Endothelial cell of umbilical vein (primary cell): ENCODE results near the gene STPG4. TPM values are rescaled to one million over a fixed set of nuclear protein-coding genes. Genes with fewer than 3 reads are reported as not detected.

Experiments used
- BruUV-seq: library from RNA; stranded (reverse); fragments of 400-500 nt; replicated peaks from 2 replicates; lab custom pipeline; 2021; lab: Mats Ljungman, UMichigan
- CTCF ChIA-PET: fragments of 300-600, 350-600 bp; sonication (Branson Sonifier 250); formaldehyde crosslinking; loops from one replicate; lab custom pipeline; 2021; ENCODE audit warnings: antibody characterized with exemption, inconsistent platforms; lab: Charles Lee
- POLR2A ChIA-PET: fragments of 300-600, 350-600 bp; sonication (Branson Sonifier 250); formaldehyde crosslinking; loops from one replicate; lab custom pipeline; 2021; ENCODE audit warnings: antibody characterized with exemption, inconsistent platforms; lab: Charles Lee
- DNase-seq: peaks from one replicate; pipeline ENCODE4 v3.0.0-alpha.2; 2011; ENCODE audit warnings: low read depth, low spot score
- FAIRE-seq: peaks from 2 replicates; lab custom pipeline; 2011; peaks lifted over from hg19 to GRCh38; lab: Jason Lieb, UNC
- H2AFZ ChIP-seq: 2 replicates; pipeline ENCODE4 v1.6.0; 2012; ENCODE audit warnings: low read depth, low read length, control low read depth, inconsistent platforms
- H3K27ac ChIP-seq: 2 replicates; pipeline ENCODE4 v1.5.1; 2011; ENCODE audit warnings: low read depth, mild to moderate bottlenecking, control low read depth, low read length, moderate library complexity; ENCODE audit not compliant: insufficient read depth
- H3K27me3 ChIP-seq, 2 experiments: 2 replicates each; pipeline versions ENCODE4 v1.6.0 to v1.6.1; 2011; ENCODE audit warnings: low read length in 2 of 2, mixed read lengths in 1 of 2; ENCODE audit not compliant: control insufficient read depth in 2 of 2, insufficient read depth in 2 of 2
- H3K36me3 ChIP-seq, 2 experiments: 2 replicates in 1 of 2; 3 replicates in 1 of 2; pipeline ENCODE4 v1.5.1; 2011; ENCODE audit warnings: low read length in 2 of 2, mild to moderate bottlenecking in 1 of 2, moderate library complexity in 1 of 2; ENCODE audit not compliant: control insufficient read depth in 2 of 2, insufficient read depth in 2 of 2; ENCODE audit errors: extremely low read depth in 1 of 2
- H3K4me1 ChIP-seq: 3 replicates; pipeline ENCODE4 v1.5.1; 2011; ENCODE audit warnings: mild to moderate bottlenecking, low read length; ENCODE audit not compliant: control insufficient read depth, insufficient read depth; ENCODE audit errors: extremely low read depth
- H3K4me2 ChIP-seq: 2 replicates; pipeline ENCODE4 v1.6.1; 2011; ENCODE audit warnings: low read length, control low read depth, mixed read lengths; ENCODE audit not compliant: insufficient read depth
- H3K4me3 ChIP-seq, 3 experiments: fragments of 200-600 bp in 1 of 3; sonication (generic), shearing (Covaris generic) in 1 of 3; replicated peaks in 1 of 3; 2 replicates each; pipeline ENCODE4 v1.5.1; 2011 to 2016; ENCODE audit warnings: control low read depth in 3 of 3, low read length in 3 of 3, mild to moderate bottlenecking in 2 of 3, inconsistent platforms in 1 of 3, low read depth in 1 of 3, moderate library complexity in 1 of 3; ENCODE audit not compliant: insufficient read depth in 1 of 3
- H3K79me2 ChIP-seq: 2 replicates; pipeline ENCODE4 v1.6.0; 2012; ENCODE audit warnings: low read length, inconsistent platforms; ENCODE audit not compliant: control insufficient read depth, insufficient read depth
- H3K9ac ChIP-seq: replicated peaks from 2 replicates; pipeline ENCODE3; 2011; ENCODE audit warnings: low read length, control low read depth; ENCODE audit not compliant: insufficient read depth; ENCODE audit errors: extremely low read depth
- H3K9me1 ChIP-seq: replicated peaks from 3 replicates; pipeline ENCODE4 v1.6.0; 2011; ENCODE audit warnings: mild to moderate bottlenecking, low read length; ENCODE audit not compliant: control insufficient read depth, insufficient read depth; ENCODE audit errors: extremely low read depth
- H3K9me3 ChIP-seq: replicated peaks from 2 replicates; pipeline ENCODE4 v1.5.1; 2012; ENCODE audit warnings: low read length, inconsistent platforms; ENCODE audit not compliant: control insufficient read depth, insufficient read depth
- H4K20me1 ChIP-seq: replicated peaks from 2 replicates; pipeline ENCODE3; 2011; ENCODE audit warnings: mild to moderate bottlenecking, low read length; ENCODE audit not compliant: control insufficient read depth, insufficient read depth; ENCODE audit errors: extremely low read depth
- CTCF ChIP-seq, 2 donors: IDR thresholded peaks; 1 replicate in 1 of 2; 2 replicates in 1 of 2; pipeline ENCODE4 v1.5.1; 2011; ENCODE audit warnings: low read length in 2 of 2, mild to moderate bottlenecking in 2 of 2, moderate library complexity in 2 of 2, control low read depth in 1 of 2, inconsistent platforms in 1 of 2, low read depth in 1 of 2; ENCODE audit not compliant: insufficient read depth in 1 of 2; ENCODE audit errors: extremely low read depth in 1 of 2
- EZH2 ChIP-seq: IDR thresholded peaks from 2 replicates; pipeline ENCODE4 v1.6.1; 2012; ENCODE audit warnings: borderline replicate concordance, low read depth, mild to moderate bottlenecking, moderate library complexity, low read length, inconsistent platforms; ENCODE audit not compliant: severe bottlenecking
- FOS ChIP-seq: IDR thresholded peaks from 2 replicates; pipeline ENCODE4 v1.6.1; 2011; ENCODE audit warnings: mild to moderate bottlenecking, low read length, moderate library complexity, borderline replicate concordance; ENCODE audit not compliant: insufficient read depth
- GATA2 ChIP-seq: IDR thresholded peaks from 2 replicates; pipeline ENCODE4 v1.7.0; 2011; ENCODE audit warnings: low read depth, mild to moderate bottlenecking, moderate library complexity, mixed read lengths, low read length; ENCODE audit not compliant: insufficient read length, insufficient read depth
- JUN ChIP-seq: IDR thresholded peaks from 2 replicates; pipeline ENCODE4 v1.6.1; 2011; ENCODE audit warnings: borderline replicate concordance, low read depth; ENCODE audit not compliant: insufficient read length, insufficient read depth
- MAX ChIP-seq: IDR thresholded peaks from 2 replicates; pipeline ENCODE4 v1.6.1; 2011; ENCODE audit not compliant: insufficient read depth, insufficient read length
- MYC ChIP-seq: IDR thresholded peaks from one replicate; pipeline ENCODE4 v1.6.1; 2011; ENCODE audit warnings: mild to moderate bottlenecking, low read depth, low read length
- POLR2A ChIP-seq: IDR thresholded peaks from 2 replicates; pipeline ENCODE4 v1.6.1; 2012; ENCODE audit warnings: low read depth, mild to moderate bottlenecking, control low read depth, low read length
- POLR2AphosphoS5 ChIP-seq: IDR thresholded peaks from 2 replicates; pipeline ENCODE4 v1.6.1; 2012; ENCODE audit warnings: low read depth, mild to moderate bottlenecking, control low read depth, low read length, moderate library complexity; ENCODE audit not compliant: insufficient read depth
- dilution Hi-C: fragments of 300-500 bp; cut with MboI; formaldehyde crosslinking; loops from one replicate; pipeline ENCODE4 v1.15.0; 2019; ENCODE audit warnings: low sequenced_read_pairs; ENCODE audit not compliant: extremely low pct_ligation_motif_present
- intact Hi-C: fragments of 100-400 bp; cut with micrococcal nuclease; formaldehyde crosslinking; loops from one replicate; pipeline ENCODE4 v1.10.0; 2022
- polyA plus RNA-seq, 4 experiments: library from polyadenylated mRNA; depleted of rRNA in 3 of 4; stranded (reverse) in 3 of 4; unstranded in 1 of 4; fragments of >200 nt; gene quantifications; 2 replicates each; pipeline versions ENCODE4 v1.2.1 to v1.2.3, GENCODE V29; 2011 to 2012; ENCODE audit warnings: missing spikeins in 1 of 4
- total RNA-seq: library from RNA; stranded (reverse); gene quantifications from 2 replicates; pipeline ENCODE4 v1.2.3, GENCODE V29; 2021

Gene STPG4
- total and polyA plus RNA-seq, 2 donors (not counting 3 experiments of a cell fraction or from before 2014, with no cell fraction given): 0.53 TPM; not detected in 1

- H3K9me1 ChIP-seq: no peaks in the 10 kb centered on the region
- ChIA-PET POLR2A (no interaction called here), CTCF (interaction anchor here (0.9 kb wide), 1 partner anchor 47 kb away, joined by 3 read pairs; no protein-coding TSS in a partner anchor)
- peaks cover 28% of the 10 kb centered on the region for H3K4me1 ChIP-seq
- H3K4me2 ChIP-seq: no peak overlapping the region
- no peak for TF ChIP-seq MAX
- TF ChIP-seq FOS: no peak
- no peak for TF ChIP-seq EZH2
- no peak for TF ChIP-seq POLR2AphosphoS5
- no peak for TF ChIP-seq CTCF (IDR thresholded peaks at IDR 0.05; ENCODE audit: extremely low read depth in 1 of 2, insufficient read depth in 1 of 2, low read depth in 1 of 2, low read length in 2 of 2)
- TF ChIP-seq GATA2: no peak
- TF ChIP-seq MYC: no peak
- no peak for TF ChIP-seq POLR2A
- no peak for TF ChIP-seq JUN
- no peaks in the 10 kb centered on the region for H3K27me3 ChIP-seq
- no peak overlapping the region for H3K27ac ChIP-seq
- FAIRE-seq (no peak), DNase-seq (no peak)
- intact Hi-C loops: no loop called here
- H3K9ac ChIP-seq: no peak overlapping the region
- no peak overlapping the region for H3K4me3 ChIP-seq
- H4K20me1 ChIP-seq: no peaks in the 10 kb centered on the region
- H2AFZ ChIP-seq: no peak overlapping the region
- no peaks in the 10 kb centered on the region for H3K79me2 ChIP-seq
- BruUV-seq: no TSS peak
- dilution Hi-C loops: no loop called here
- H3K36me3 ChIP-seq: peaks cover 0 to 2% of the 10 kb centered on the region in 2 experiments
- H3K9me3 ChIP-seq: no peaks in the 10 kb centered on the region
These were observed 114.0 kb downstream of the STPG4 start for GRCh38 chr2:47041063-47041462.
